A549 treated with AZD2906 at 1 μM for 4 hours (cell line): ENCODE results near the gene WHAMM. TPM values are rescaled to one million over a fixed set of nuclear protein-coding genes. Genes with fewer than 3 reads are reported as not detected.

Experiments
- total RNA-seq: library from RNA; stranded (reverse); fragments of 200-300 nt; extraction: Qiagen RNA extraction; gene quantifications from 5 replicates; pipeline ENCODE4 v1.2.3, GENCODE V29; 2022

The WHAMM gene, protein sequence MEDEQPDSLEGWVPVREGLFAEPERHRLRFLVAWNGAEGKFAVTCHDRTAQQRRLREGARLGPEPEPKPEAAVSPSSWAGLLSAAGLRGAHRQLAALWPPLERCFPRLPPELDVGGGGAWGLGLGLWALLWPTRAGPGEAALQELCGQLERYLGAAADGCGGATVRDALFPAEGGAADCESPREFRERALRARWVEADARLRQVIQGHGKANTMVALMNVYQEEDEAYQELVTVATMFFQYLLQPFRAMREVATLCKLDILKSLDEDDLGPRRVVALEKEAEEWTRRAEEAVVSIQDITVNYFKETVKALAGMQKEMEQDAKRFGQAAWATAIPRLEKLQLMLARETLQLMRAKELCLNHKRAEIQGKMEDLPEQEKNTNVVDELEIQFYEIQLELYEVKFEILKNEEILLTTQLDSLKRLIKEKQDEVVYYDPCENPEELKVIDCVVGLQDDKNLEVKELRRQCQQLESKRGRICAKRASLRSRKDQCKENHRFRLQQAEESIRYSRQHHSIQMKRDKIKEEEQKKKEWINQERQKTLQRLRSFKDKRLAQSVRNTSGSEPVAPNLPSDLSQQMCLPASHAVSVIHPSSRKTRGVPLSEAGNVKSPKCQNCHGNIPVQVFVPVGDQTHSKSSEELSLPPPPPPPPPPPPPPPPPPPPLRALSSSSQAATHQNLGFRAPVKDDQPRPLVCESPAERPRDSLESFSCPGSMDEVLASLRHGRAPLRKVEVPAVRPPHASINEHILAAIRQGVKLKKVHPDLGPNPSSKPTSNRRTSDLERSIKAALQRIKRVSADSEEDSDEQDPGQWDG
- 6.8 to 7.4 TPM (median 6.9 TPM) in 5 replicates for total RNA-seq

DNA sequence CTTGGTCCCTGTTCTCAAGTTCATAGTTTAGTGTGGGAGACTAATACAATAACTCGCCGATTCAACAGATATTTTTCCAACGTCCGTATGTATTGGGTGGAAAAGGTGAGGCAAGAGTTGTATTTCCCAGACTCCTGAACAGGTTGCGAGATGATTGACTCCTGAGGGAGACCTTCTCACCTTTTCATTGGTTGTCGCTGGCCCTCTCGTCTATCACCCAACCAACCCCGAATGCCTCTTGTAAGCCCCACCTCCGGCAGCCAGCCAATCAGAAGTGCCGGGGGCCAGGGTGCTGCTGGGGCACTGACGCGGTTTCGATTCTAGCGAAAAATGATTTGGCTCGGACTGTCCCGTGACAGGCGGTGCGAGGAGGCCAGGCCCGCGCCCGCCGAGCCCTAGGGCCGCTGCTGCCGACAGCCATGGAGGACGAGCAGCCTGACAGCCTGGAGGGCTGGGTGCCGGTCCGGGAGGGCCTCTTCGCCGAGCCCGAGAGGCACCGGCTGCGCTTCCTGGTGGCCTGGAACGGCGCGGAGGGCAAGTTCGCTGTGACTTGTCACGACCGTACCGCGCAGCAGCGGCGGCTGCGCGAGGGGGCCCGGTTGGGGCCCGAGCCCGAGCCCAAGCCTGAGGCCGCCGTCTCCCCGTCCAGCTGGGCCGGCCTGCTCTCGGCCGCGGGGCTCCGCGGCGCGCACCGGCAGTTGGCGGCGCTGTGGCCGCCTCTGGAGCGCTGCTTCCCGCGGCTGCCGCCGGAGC lies at the start of gene WHAMM:
Gene WHAMM, plus strand, starts transcription at position 321 of the 753 bp plus-strand sequence. Its CDS starts 99 bp downstream, at position 420.

DNA sequence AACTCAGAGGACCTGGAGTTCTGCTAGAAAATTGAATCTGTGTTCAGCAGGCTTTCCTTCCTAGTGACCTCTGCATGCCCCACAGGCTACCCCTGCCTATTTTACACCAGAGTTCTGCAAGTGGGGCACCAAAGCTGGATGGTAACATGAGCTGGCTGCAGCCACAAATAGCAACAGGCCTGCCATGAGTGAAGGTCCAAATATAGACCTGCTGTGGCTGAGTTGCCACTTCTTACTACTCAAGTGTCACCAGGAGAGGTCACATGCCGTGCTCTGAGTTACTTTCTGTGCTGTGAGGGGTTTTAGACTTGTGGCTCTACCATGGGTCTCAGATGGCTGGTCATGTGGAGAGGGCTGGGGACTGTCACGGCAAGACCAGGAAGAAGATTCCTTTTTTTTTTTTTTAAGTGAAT lies 3.4 kb upstream of the WHAMM start, which contains the start of gene FSD2:
Gene FSD2, minus strand, starts transcription at position 76 of the 413 bp plus-strand sequence. CDS start 18,679 bp downstream, outside the sequence.

Other genes starting within 250 kb of the WHAMM start
- 2.6 to 3.4 TPM (median 3.2 TPM) in 5 replicates for gene CPEB1, start 162.3 kb upstream of the WHAMM start, total RNA-seq
- gene AP3B2, start 99.8 kb upstream of the WHAMM start, total RNA-seq = 0.40 to 0.98 TPM (median 0.68 TPM) in 5 replicates
- not detected in 5 replicates for gene FSD2, start 3.6 kb upstream of the WHAMM start, total RNA-seq
- gene HOMER2, start 143.1 kb downstream of the WHAMM start, total RNA-seq = 19.6 to 23.6 TPM (median 21.3 TPM) in 5 replicates
- 43.9 to 61.6 TPM (median 45.8 TPM) in 5 replicates for gene RAMAC, start 176.6 kb downstream of the WHAMM start, total RNA-seq
- gene C15orf40, start 202.0 kb downstream of the WHAMM start, total RNA-seq = 41.5 to 49.8 TPM (median 47.5 TPM) in 5 replicates